Measurements from ENCODE around the gene PGF.
"Not testable (repeated sequence)": the region's sequence is repeated elsewhere in the genome, so short reads cannot be mapped to it uniquely, and the experiment has no call there.

PGF gene

GRCh38 chr14:74955229-74956026, at the start of gene PGF:
Gene PGF, minus strand, starts transcription at chr14:74955597. Its CDS starts 355 bp downstream, at chr14:74955242.
- H3K4me1 Mint-ChIP-seq (ENCODE audit: low read depth) = peaks cover 14% of the 10 kb centered on the region
- no peak within 1 kb of the TSS for H3K27ac Mint-ChIP-seq
- peaks cover 34% of the 10 kb centered on the region for H3K27me3 Mint-ChIP-seq
- no peaks in the 10 kb centered on the region for H3K9me3 Mint-ChIP-seq
- H3K4me3 Mint-ChIP-seq = peak within 1 kb of the TSS; percentile 62
- intact Hi-C loops (cut with micrococcal nuclease) = no loop called here
- H3K36me3 Mint-ChIP-seq (ENCODE audit: low read depth) = no peaks in the 10 kb centered on the region

- peaks cover 60% of the 10 kb centered on the region for H3K36me3 Mint-ChIP-seq (ENCODE audit: low read depth)
- intact Hi-C loops (cut with micrococcal nuclease) = loop anchor here (2.0 to 5.0 kb wide), 2 partner anchors 41 to 59 kb away; partner anchors contain the start of gene ACYP1
- peaks cover 31% of the 10 kb centered on the region for H3K4me1 Mint-ChIP-seq (ENCODE audit: low read depth)
Measured at GRCh38 chr14:75003250-75004027, 48.0 kb upstream of the PGF start.

GRCh38 chr14:75002392-75003249, 47.2 kb upstream of the PGF start, which contains the start of gene EIF2B2:
Gene EIF2B2, plus strand, starts transcription at chr14:75002921. Its CDS starts 70 bp downstream, at chr14:75002991.
- intact Hi-C loops (cut with micrococcal nuclease) = loop anchor here (1.0 to 5.0 kb wide), 3 partner anchors 40 to 60 kb away; partner anchors contain the start of gene ACYP1
- Mint-ChIP-seq H3K4me3 (peak within 1 kb of the TSS; percentile 99), H3K27ac (peak within 1 kb of the TSS; percentile 89), H3K36me3 (ENCODE audit: low read depth) (peaks cover 52% of the 10 kb centered on the region), H3K27me3 (no peaks in the 10 kb centered on the region), H3K4me1 (ENCODE audit: low read depth) (peaks cover 31% of the 10 kb centered on the region), H3K9me3 (no peaks in the 10 kb centered on the region)

More at GRCh38 chr14:75003250-75004027, 48.0 kb upstream of the PGF start:
- H3K27me3 Mint-ChIP-seq = no peaks in the 10 kb centered on the region
- peak overlapping the region; percentile 99 for H3K4me3 Mint-ChIP-seq
- H3K9me3 Mint-ChIP-seq = no peaks in the 10 kb centered on the region
- H3K27ac Mint-ChIP-seq = peak overlapping the region; percentile 89

- Mint-ChIP-seq H3K36me3 (ENCODE audit: low read depth) (peaks cover 45% of the 10 kb centered on the region), H3K9me3 (no peaks in the 10 kb centered on the region), H3K4me1 (ENCODE audit: low read depth) (peaks cover 31% of the 10 kb centered on the region), H3K27me3 (no peaks in the 10 kb centered on the region), H3K4me3 (peak overlapping the region; percentile 99), H3K27ac (peak overlapping the region; percentile 89)
- intact Hi-C loops (cut with micrococcal nuclease) = loop anchor here (1.0 to 5.0 kb wide), 3 partner anchors 39 to 60 kb away; partner anchors contain the start of gene ACYP1
Measured at GRCh38 chr14:75001899-75002298, 46.5 kb upstream of the PGF start.

GRCh38 chr14:75001261-75001660, 45.9 kb upstream of the PGF start:
- H3K9me3 Mint-ChIP-seq = no peaks in the 10 kb centered on the region
- no peak overlapping the region for H3K27ac Mint-ChIP-seq
- intact Hi-C loops (cut with micrococcal nuclease) = loop anchor here (5.0 kb wide), 1 partner anchor 61 kb away; the partner anchor contains the start of gene ACYP1
- H3K4me1 Mint-ChIP-seq (ENCODE audit: low read depth) = peaks cover 31% of the 10 kb centered on the region
- no peak overlapping the region for H3K4me3 Mint-ChIP-seq
- H3K36me3 Mint-ChIP-seq (ENCODE audit: low read depth) = peaks cover 39% of the 10 kb centered on the region
- no peaks in the 10 kb centered on the region for H3K27me3 Mint-ChIP-seq

GRCh38 chr14:74995781-74996180, 40.4 kb upstream of the PGF start:
- H3K4me1 Mint-ChIP-seq (ENCODE audit: low read depth); H3K27ac Mint-ChIP-seq; intact Hi-C loops (cut with micrococcal nuclease); H3K9me3 Mint-ChIP-seq; H3K36me3 Mint-ChIP-seq (ENCODE audit: low read depth); H3K27me3 Mint-ChIP-seq; H3K4me3 Mint-ChIP-seq: not testable (repeated sequence)

- H3K27ac Mint-ChIP-seq; H3K4me3 Mint-ChIP-seq; H3K27me3 Mint-ChIP-seq; intact Hi-C loops (cut with micrococcal nuclease); H3K36me3 Mint-ChIP-seq (ENCODE audit: low read depth); H3K9me3 Mint-ChIP-seq; H3K4me1 Mint-ChIP-seq (ENCODE audit: low read depth): not testable (repeated sequence)
Measured at GRCh38 chr14:74994182-74994581, 38.8 kb upstream of the PGF start.

GRCh38 chr14:74988993-74989392, 33.6 kb upstream of the PGF start:
- Mint-ChIP-seq H3K4me3 (no peak overlapping the region), H3K36me3 (ENCODE audit: low read depth) (no peaks in the 10 kb centered on the region), H3K4me1 (ENCODE audit: low read depth) (peaks cover 4% of the 10 kb centered on the region), H3K27ac (no peak overlapping the region), H3K9me3 (no peaks in the 10 kb centered on the region), H3K27me3 (no peaks in the 10 kb centered on the region)
- intact Hi-C loops (cut with micrococcal nuclease) = no loop called here

GRCh38 chr14:74988131-74988530, 32.7 kb upstream of the PGF start:
- Mint-ChIP-seq H3K4me1 (ENCODE audit: low read depth) (peaks cover 4% of the 10 kb centered on the region), H3K36me3 (ENCODE audit: low read depth) (no peaks in the 10 kb centered on the region), H3K4me3 (no peak overlapping the region), H3K27ac (no peak overlapping the region), H3K27me3 (no peaks in the 10 kb centered on the region), H3K9me3 (no peaks in the 10 kb centered on the region)
- intact Hi-C loops (cut with micrococcal nuclease) = no loop called here

- no peaks in the 10 kb centered on the region for H3K27me3 Mint-ChIP-seq
- intact Hi-C loops (cut with micrococcal nuclease) = no loop called here
Measured at GRCh38 chr14:74985806-74986205, 30.4 kb upstream of the PGF start.

GRCh38 chr14:74985028-74985310, 29.6 kb upstream of the PGF start:
- Mint-ChIP-seq H3K36me3 (ENCODE audit: low read depth) (no peaks in the 10 kb centered on the region), H3K4me3 (no peak overlapping the region), H3K27me3 (no peaks in the 10 kb centered on the region), H3K4me1 (ENCODE audit: low read depth) (peaks cover 4% of the 10 kb centered on the region), H3K9me3 (no peaks in the 10 kb centered on the region), H3K27ac (no peak overlapping the region)
- intact Hi-C loops (cut with micrococcal nuclease) = no loop called here

More at GRCh38 chr14:74985806-74986205, 30.4 kb upstream of the PGF start:
- H3K4me3 Mint-ChIP-seq = no peak overlapping the region
- no peaks in the 10 kb centered on the region for H3K9me3 Mint-ChIP-seq
- H3K36me3 Mint-ChIP-seq (ENCODE audit: low read depth) = no peaks in the 10 kb centered on the region
- H3K27ac Mint-ChIP-seq = no peak overlapping the region
- H3K4me1 Mint-ChIP-seq (ENCODE audit: low read depth) = peaks cover 4% of the 10 kb centered on the region

- Mint-ChIP-seq H3K4me1 (ENCODE audit: low read depth) (peaks cover 4% of the 10 kb centered on the region), H3K4me3 (no peak overlapping the region), H3K9me3 (no peaks in the 10 kb centered on the region), H3K27me3 (no peaks in the 10 kb centered on the region), H3K27ac (no peak overlapping the region), H3K36me3 (ENCODE audit: low read depth) (no peaks in the 10 kb centered on the region)
- intact Hi-C loops (cut with micrococcal nuclease) = no loop called here
Measured at GRCh38 chr14:74984236-74985027, 29.0 kb upstream of the PGF start.

- no peak overlapping the region for H3K4me3 Mint-ChIP-seq
- intact Hi-C loops (cut with micrococcal nuclease) = no loop called here
- peaks cover 4% of the 10 kb centered on the region for H3K4me1 Mint-ChIP-seq (ENCODE audit: low read depth)
- H3K27me3 Mint-ChIP-seq = no peaks in the 10 kb centered on the region
- H3K9me3 Mint-ChIP-seq = no peaks in the 10 kb centered on the region
- no peak overlapping the region for H3K27ac Mint-ChIP-seq
- H3K36me3 Mint-ChIP-seq (ENCODE audit: low read depth) = no peaks in the 10 kb centered on the region
Measured at GRCh38 chr14:74983343-74983742, 27.9 kb upstream of the PGF start.
